Keratinocyte (primary cell): ENCODE measurements around the gene BSCL2.

Experiments
- CTCF ChIP-seq, 3 experiments: IDR thresholded peaks in 1 of 3; conservative IDR thresholded peaks in 1 of 3; optimal IDR thresholded peaks in 1 of 3; 2 replicates in 2 of 3; 3 replicates in 1 of 3; pipeline versions ENCODE3 to v1.5.1; 2011; ENCODE audit warnings: low read length in 3 of 3, mild to moderate bottlenecking in 3 of 3, moderate library complexity in 2 of 3, control low read depth in 1 of 3, inconsistent platforms in 1 of 3; ENCODE audit not compliant: insufficient read depth in 2 of 3; ENCODE audit errors: extremely low read depth in 1 of 3
- EZH2 ChIP-seq: IDR thresholded peaks from one replicate; pipeline ENCODE4 v1.6.1; 2012; ENCODE audit warnings: inconsistent platforms, mild to moderate bottlenecking, low read length, moderate library complexity

GRCh38 chr11:62677156-62677555 is 30.1 kb downstream of the BSCL2 start:
- TF ChIP-seq CTCF (optimal IDR thresholded peaks at IDR 0.05 in 1 of 3, IDR thresholded peaks at IDR 0.05 in 1 of 3, conservative IDR thresholded peaks at IDR 0.05 in 1 of 3; ENCODE audit: extremely low read depth in 1 of 3, insufficient read depth in 2 of 3, low read length in 3 of 3) (no peak), EZH2 (no peak)
